H9 (cell line): ENCODE results near the gene TPM3. TPM values are rescaled to one million over a fixed set of nuclear protein-coding genes. Genes with fewer than 3 reads are reported as not detected.
A peak's percentile ranks its signal among the peaks of the same experiment; 100 is the strongest.

ENCODE experiments used
- DNase-seq: peaks from one replicate; pipeline ENCODE4 v3.0.0-alpha.2; 2017
- H2AFZ ChIP-seq: one replicate; pipeline ENCODE4 v1.6.1; 2013; ENCODE audit warnings: mild to moderate bottlenecking, low read length, control low read depth, moderate library complexity
- H2AK5ac ChIP-seq: 2 replicates; pipeline ENCODE4 v1.6.1; 2013; ENCODE audit warnings: low read length, control low read depth, mixed read lengths; ENCODE audit not compliant: insufficient read length
- H2BK120ac ChIP-seq: one replicate; pipeline ENCODE4 v1.6.1; 2013; ENCODE audit warnings: low read depth, mild to moderate bottlenecking, low read length, control low read depth, inconsistent platforms; ENCODE audit not compliant: poor library complexity, severe bottlenecking
- H2BK12ac ChIP-seq: 2 replicates; pipeline ENCODE4 v1.6.1; 2013; ENCODE audit warnings: low read length, control low read depth, mixed read lengths, low read depth; ENCODE audit not compliant: insufficient read length
- H2BK15ac ChIP-seq: 2 replicates; pipeline ENCODE4 v1.6.1; 2013; ENCODE audit warnings: low read depth, low read length, control low read depth
- H2BK20ac ChIP-seq: one replicate; pipeline ENCODE4 v1.6.1; 2013; ENCODE audit warnings: low read depth, mild to moderate bottlenecking, low read length, control low read depth, inconsistent platforms; ENCODE audit not compliant: poor library complexity, severe bottlenecking
- H2BK5ac ChIP-seq: 2 replicates; pipeline ENCODE4 v1.6.1; 2013; ENCODE audit warnings: low read length, control low read depth, mixed read lengths; ENCODE audit not compliant: insufficient read length
- H3K14ac ChIP-seq: 2 replicates; pipeline ENCODE4 v1.6.1; 2013; ENCODE audit warnings: low read length, control low read depth; ENCODE audit not compliant: insufficient read depth
- H3K18ac ChIP-seq: 2 replicates; pipeline ENCODE4 v1.6.1; 2013; ENCODE audit warnings: low read depth, mild to moderate bottlenecking, mixed read lengths, low read length, control low read depth; ENCODE audit not compliant: insufficient read length
- H3K23ac ChIP-seq: 2 replicates; pipeline ENCODE4 v1.6.1; 2013; ENCODE audit warnings: low read length, control low read depth, mixed read lengths, low read depth; ENCODE audit not compliant: insufficient read length
- H3K23me2 ChIP-seq: 2 replicates; pipeline ENCODE4 v1.6.1; 2013; ENCODE audit warnings: low read depth, mild to moderate bottlenecking, mixed read lengths, low read length, control low read depth; ENCODE audit not compliant: insufficient read length, poor library complexity, severe bottlenecking
- H3K27ac ChIP-seq: 2 replicates; pipeline ENCODE4 v1.5.1; 2013; ENCODE audit warnings: low read length, control low read depth, mixed read lengths, low read depth; ENCODE audit not compliant: insufficient read length
- H3K27me3 ChIP-seq: 2 replicates; pipeline ENCODE4 v1.6.1; 2013; ENCODE audit warnings: low read length, control low read depth, inconsistent platforms; ENCODE audit not compliant: insufficient read depth
- H3K4ac ChIP-seq: 2 replicates; pipeline ENCODE4 v1.6.1; 2013; ENCODE audit warnings: low read depth, mild to moderate bottlenecking, control low read depth, inconsistent platforms, low read length, moderate library complexity
- H3K4me1 ChIP-seq: 2 replicates; pipeline ENCODE4 v1.6.1; 2013; ENCODE audit warnings: low read length, control low read depth, inconsistent platforms; ENCODE audit not compliant: insufficient read depth
- H3K4me2 ChIP-seq: 2 replicates; pipeline ENCODE4 v1.6.1; 2013; ENCODE audit warnings: low read length, control low read depth, mixed read lengths; ENCODE audit not compliant: insufficient read length, insufficient read depth
- H3K56ac ChIP-seq: 2 replicates; pipeline ENCODE4 v1.6.1; 2013; ENCODE audit warnings: low read depth, mild to moderate bottlenecking, mixed read lengths, low read length, control low read depth; ENCODE audit not compliant: insufficient read length
- H3K79me1 ChIP-seq: 2 replicates; pipeline ENCODE4 v1.6.1; 2013; ENCODE audit warnings: low read depth, mild to moderate bottlenecking, moderate library complexity, low read length, control low read depth, inconsistent platforms; ENCODE audit not compliant: insufficient read depth, poor library complexity, severe bottlenecking
- H3K79me2 ChIP-seq: 2 replicates; pipeline ENCODE4 v1.6.1; 2013; ENCODE audit warnings: low read length, control low read depth, inconsistent platforms; ENCODE audit not compliant: insufficient read depth
- H3K9ac ChIP-seq: 2 replicates; pipeline ENCODE4 v1.6.1; 2013; ENCODE audit warnings: low read length, control low read depth, mixed read lengths; ENCODE audit not compliant: insufficient read length; ENCODE audit errors: extremely low read depth
- H3K9me3 ChIP-seq: one replicate; pipeline ENCODE4 v1.6.1; 2013; ENCODE audit warnings: low read depth, low read length, inconsistent platforms; ENCODE audit not compliant: control insufficient read depth
- H3T11ph ChIP-seq: one replicate; pipeline ENCODE4 v1.6.1; 2013; ENCODE audit warnings: mild to moderate bottlenecking, low read length, control low read depth, inconsistent platforms
- H4K20me1 ChIP-seq: one replicate; pipeline ENCODE4 v1.6.1; 2013; ENCODE audit not compliant: control insufficient read depth, insufficient read length, insufficient read depth
- H4K5ac ChIP-seq: 2 replicates; pipeline ENCODE4 v1.6.1; 2013; ENCODE audit warnings: low read depth, mild to moderate bottlenecking, mixed read lengths, low read length, control low read depth; ENCODE audit not compliant: insufficient read length
- H4K8ac ChIP-seq: replicated peaks from 2 replicates; pipeline ENCODE4 v1.6.1; 2013; ENCODE audit warnings: low read length, control low read depth, mixed read lengths, low read depth; ENCODE audit not compliant: insufficient read length
- H4K91ac ChIP-seq: 2 replicates; pipeline ENCODE4 v1.6.1; 2013; ENCODE audit warnings: low read depth, mild to moderate bottlenecking, moderate library complexity, mixed read lengths, low read length, control low read depth; ENCODE audit not compliant: insufficient read length
- H3K27ac Mint-ChIP-seq, 3 experiments: 2 replicates in 2 of 3; 3 replicates in 1 of 3; pipeline ENCODE4 v1.8.0; 2020 to 2021; ENCODE audit warnings: mixed read lengths in 3 of 3, mild to moderate bottlenecking in 1 of 3, moderate library complexity in 1 of 3
- H3K27me3 Mint-ChIP-seq: 2 replicates; pipeline ENCODE4 v1.8.0; 2021; ENCODE audit warnings: low read depth, mild to moderate bottlenecking, moderate library complexity, mixed read lengths
- H3K36me3 Mint-ChIP-seq, 3 experiments: 2 replicates in 2 of 3; 3 replicates in 1 of 3; pipeline ENCODE4 v1.8.0; 2020 to 2021; ENCODE audit warnings: low read depth in 3 of 3, mixed read lengths in 3 of 3; ENCODE audit not compliant: insufficient read depth in 1 of 3
- H3K4me1 Mint-ChIP-seq, 2 experiments: 2 replicates each; pipeline ENCODE4 v1.8.0; 2020; ENCODE audit warnings: mixed read lengths in 2 of 2
- H3K4me3 Mint-ChIP-seq, 2 experiments: 2 replicates in 1 of 2; 3 replicates in 1 of 2; pipeline ENCODE4 v1.8.0; 2020 to 2021; ENCODE audit warnings: mild to moderate bottlenecking in 2 of 2, mixed read lengths in 2 of 2, moderate library complexity in 1 of 2
- H3K9me3 Mint-ChIP-seq, 2 experiments: 2 replicates in 1 of 2; 3 replicates in 1 of 2; pipeline ENCODE4 v1.8.0; 2020; ENCODE audit warnings: mild to moderate bottlenecking in 2 of 2, mixed read lengths in 2 of 2, moderate library complexity in 1 of 2
- CTCF ChIP-seq: fragments of 200-600 bp; sonication (generic); conservative IDR thresholded peaks from 3 replicates; pipeline ENCODE4 v1.8.0; 2021; ENCODE audit warnings: antibody characterized with exemption, mild to moderate bottlenecking
- WGBS: extraction: QIAGEN DNeasy Blood & Tissue Kit; methylation state at CpG from one replicate; pipeline ENCODE4 v1.1.7; 2013; ENCODE audit warnings: missing lambda C conversion rate, low lambda C conversion rate, mixed read lengths; ENCODE audit not compliant: insufficient read length; ENCODE audit errors: extremely low coverage; 5-methylcytosine and 5-hydroxymethylcytosine counted together
- total RNA-seq: library from RNA; stranded (reverse); gene quantifications from 2 replicates; pipeline ENCODE4 v1.2.1, GENCODE V29; 2021

The TPM3 gene
- total RNA-seq, 1 experiment from 2014 or later = 508 TPM

- Histone ChIP-seq H3K23ac (no peak overlapping the region), H2BK120ac (no peak overlapping the region), H3K27ac (peak overlapping the region; percentile 90), H3K79me2 (peaks cover 14% of the 10 kb centered on the region), H3K79me1 (no peaks in the 10 kb centered on the region), H2BK5ac (no peak overlapping the region), H2AK5ac (no peak overlapping the region), H3K9ac (no peak overlapping the region), H3T11ph (no peak overlapping the region), H3K27me3 (no peaks in the 10 kb centered on the region; the same call in 1 of the 2 replicates), H3K14ac (no peak overlapping the region), H3K18ac (no peak overlapping the region), H3K9me3 (no peaks in the 10 kb centered on the region), H3K4me1 (peaks cover 10% of the 10 kb centered on the region; the same call in 1 of the 2 replicates), H4K8ac (no peak overlapping the region), H4K20me1 (no peaks in the 10 kb centered on the region), H3K56ac (no peak overlapping the region), H2BK20ac (no peak overlapping the region), H4K5ac (no peak overlapping the region), H3K23me2 (peaks cover 9% of the 10 kb centered on the region), H2BK15ac (no peak overlapping the region), H2BK12ac (no peak overlapping the region), H4K91ac (no peak overlapping the region), H2AFZ (no peak overlapping the region), H3K4ac (no peak overlapping the region), H3K4me2 (peak overlapping the region; percentile 5)
- Mint-ChIP-seq H3K4me3 (peak overlapping the region; percentile 21 to 66; a peak in 4 of 5 replicates), H3K27me3 (peaks cover 4% of the 10 kb centered on the region), H3K9me3 (no peaks in the 10 kb centered on the region; a peak in 2 of 5 replicates), H3K36me3 (peaks cover 11 to 12% (median 12%) of the 10 kb centered on the region in 3 experiments), H3K27ac (peak overlapping the region; percentile 23 to 95 (median 87); a peak in 4 of 7 replicates), H3K4me1 (peaks cover 43 to 56% of the 10 kb centered on the region in 2 experiments)
- DNase-seq = peak; percentile 72
- WGBS = no CpG with 5 or more reads among the region's 1 CpG
- peak; percentile 73 for TF ChIP-seq CTCF
Observed at GRCh38 chr1:154186177-154186576, 5.7 kb downstream of the TPM3 start.
